Measurements from ENCODE around the gene HPS4. TPM values are rescaled to one million over a fixed set of nuclear protein-coding genes. Genes with fewer than 3 reads are reported as not detected.
A peak's percentile ranks its signal among the peaks of the same experiment; 100 is the strongest.

Gene HPS4
- total and polyA plus RNA-seq, 2 of the 8 experiments (the other 6 are each of a cell fraction or from before 2014, with no cell fraction given) = 28.0 to 35.2 TPM

DNA sequence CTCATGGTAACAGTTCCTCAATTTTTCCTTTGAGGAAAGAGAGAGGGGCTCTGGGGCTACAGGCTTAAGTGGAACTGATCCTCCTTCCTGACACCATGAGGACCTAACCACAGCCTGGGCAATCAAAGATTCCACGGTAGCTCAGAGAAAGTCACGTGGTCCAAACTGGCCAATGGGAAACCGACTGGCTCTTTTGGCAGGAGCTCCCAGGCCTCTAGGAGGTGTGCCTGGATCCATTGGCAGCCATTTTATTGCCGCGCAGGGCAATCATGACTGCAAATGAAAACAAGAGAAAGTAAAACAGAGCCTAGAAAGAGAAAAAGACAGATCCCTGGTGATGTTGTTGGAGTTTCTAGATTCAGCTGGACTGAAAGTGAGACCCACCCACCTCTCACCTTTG lies 81.9 kb downstream of the HPS4 start (continued):
- TF ChIP-seq E2F6 (IDR thresholded peaks at IDR 0.05) (peak; percentile 58; the same call in 1 of the 2 replicates), BCL11A (IDR thresholded peaks at IDR 0.05; ENCODE audit: low read depth in 2 of 2, low read length in 2 of 2) (no peak)

Other genes starting within 250 kb of the HPS4 start
- 11.0 and 11.1 TPM in 2 replicates for gene ASPHD2, start 54.5 kb downstream of the HPS4 start, total RNA-seq (2021; fragmentation: NEBNext Ultra II Directional; extraction: Animal tissue kit (Norgen Biotek cat#: 25700))
- gene ASPHD2, start 54.5 kb downstream of the HPS4 start, polyA plus RNA-seq (2011; rRNA removed) = 7.2 and 8.1 TPM in 2 replicates
- 25.3 and 26.3 TPM in 2 replicates for gene SRRD, start 94 bp upstream of the HPS4 start, total RNA-seq (2021; fragmentation: NEBNext Ultra II Directional; extraction: Animal tissue kit (Norgen Biotek cat#: 25700))
- gene SRRD, start 94 bp upstream of the HPS4 start, polyA plus RNA-seq (2011; rRNA removed) = 9.9 and 17.1 TPM in 2 replicates
- gene TFIP11, start 28.7 kb upstream of the HPS4 start, total RNA-seq (2021; fragmentation: NEBNext Ultra II Directional; extraction: Animal tissue kit (Norgen Biotek cat#: 25700)) = 23.9 and 28.3 TPM in 2 replicates
- gene TFIP11, start 28.7 kb upstream of the HPS4 start, polyA plus RNA-seq (2011; rRNA removed) = 18.1 and 18.4 TPM in 2 replicates
- 58.8 and 62.1 TPM in 2 replicates for gene TPST2, start 106.3 kb upstream of the HPS4 start, total RNA-seq (2021; fragmentation: NEBNext Ultra II Directional; extraction: Animal tissue kit (Norgen Biotek cat#: 25700))
- gene TPST2, start 106.3 kb upstream of the HPS4 start, polyA plus RNA-seq (2011; rRNA removed) = 143 and 162 TPM in 2 replicates
- gene CRYBB1, start 134.2 kb upstream of the HPS4 start, total RNA-seq (2021; fragmentation: NEBNext Ultra II Directional; extraction: Animal tissue kit (Norgen Biotek cat#: 25700)) = 1.7 and 4.2 TPM in 2 replicates
- 6.0 and 7.2 TPM in 2 replicates for gene CRYBB1, start 134.2 kb upstream of the HPS4 start, polyA plus RNA-seq (2011; rRNA removed)
- gene CRYBA4, start 138.2 kb upstream of the HPS4 start, total RNA-seq (2021; fragmentation: NEBNext Ultra II Directional; extraction: Animal tissue kit (Norgen Biotek cat#: 25700)) = 0.67 and 1.5 TPM in 2 replicates
- 2.2 and 3.1 TPM in 2 replicates for gene CRYBA4, start 138.2 kb upstream of the HPS4 start, polyA plus RNA-seq (2011; rRNA removed)
- gene MIAT, start 173.8 kb upstream of the HPS4 start, total RNA-seq (2021; fragmentation: NEBNext Ultra II Directional; extraction: Animal tissue kit (Norgen Biotek cat#: 25700)) = 33.8 and 36.0 TPM in 2 replicates
- gene MIAT, start 173.8 kb upstream of the HPS4 start, polyA plus RNA-seq (2011; rRNA removed) = 27.6 and 38.3 TPM in 2 replicates

Data from H1 (cell line).